Measurements from ENCODE around the gene EFS. TPM values are rescaled to one million over a fixed set of nuclear protein-coding genes. Genes with fewer than 3 reads are reported as not detected.

The EFS gene
- total and polyA plus RNA-seq, 2 of the 8 experiments (the other 6 are each of a cell fraction or from before 2014, with no cell fraction given), result 27.8 to 28.6 TPM

DNA sequence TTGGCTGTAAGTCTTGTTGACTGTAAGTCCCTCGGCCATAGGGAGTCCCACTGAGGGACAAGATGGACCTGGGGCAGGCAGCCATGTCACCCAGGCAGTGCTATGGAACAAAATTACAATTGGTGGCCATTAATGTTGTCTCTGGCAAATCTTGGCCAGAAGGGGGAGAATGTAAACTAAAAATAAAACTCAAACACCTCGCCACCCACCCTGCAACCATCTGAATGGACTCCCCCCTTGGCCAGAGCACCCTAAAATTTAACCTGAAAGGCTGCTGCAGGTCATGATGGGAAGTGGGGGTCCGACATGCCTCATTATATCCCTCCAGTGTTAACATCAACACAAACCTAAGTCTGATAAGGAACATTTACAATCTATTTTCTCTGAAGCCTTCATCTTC, 20.5 kb downstream of the EFS start (continued):
- TF ChIP-seq SIX5 (IDR thresholded peaks at IDR 0.05; ENCODE audit: low read depth, low read length) (no peak), SP1 (IDR thresholded peaks at IDR 0.05; ENCODE audit: low read depth, low read length) (no peak)
- TF ChIP-seq, protein P1, sequence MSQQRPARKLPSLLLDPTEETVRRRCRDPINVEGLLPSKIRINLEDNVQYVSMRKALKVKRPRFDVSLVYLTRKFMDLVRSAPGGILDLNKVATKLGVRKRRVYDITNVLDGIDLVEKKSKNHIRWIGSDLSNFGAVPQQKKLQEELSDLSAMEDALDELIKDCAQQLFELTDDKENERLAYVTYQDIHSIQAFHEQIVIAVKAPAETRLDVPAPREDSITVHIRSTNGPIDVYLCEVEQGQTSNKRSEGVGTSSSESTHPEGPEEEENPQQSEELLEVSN (IDR thresholded peaks at IDR 0.05), result no peak
